Measurements from ENCODE around the gene GGA1. TPM values are rescaled to one million over a fixed set of nuclear protein-coding genes. Genes with fewer than 3 reads are reported as not detected.

GGA1 gene
- total and polyA plus RNA-seq, 10 of the 15 experiments (the other 5 are each of a cell fraction or from before 2014, with no cell fraction given) = 1.4 to 79.4 (median 44.4) TPM

DNA sequence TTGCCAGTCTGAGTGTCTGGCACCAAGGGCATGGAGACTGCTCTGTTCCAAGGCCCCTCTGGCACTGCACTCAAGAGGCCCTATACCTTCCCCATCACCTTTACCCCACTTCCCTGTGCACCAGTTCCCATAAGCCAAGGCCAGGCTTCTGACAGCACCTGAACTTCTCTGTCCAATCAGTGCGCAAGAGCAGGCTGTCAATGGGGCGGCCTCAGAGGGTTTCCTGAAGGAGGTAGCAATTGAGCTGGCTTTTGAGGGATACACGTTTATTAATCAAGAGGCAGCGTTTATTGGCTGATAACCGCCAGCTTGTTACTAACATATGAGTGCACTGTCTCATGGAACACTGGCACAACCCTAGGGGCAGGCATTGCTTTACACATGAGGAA lies 32.9 kb downstream of the GGA1 start:
- H3K4me3 ChIP-seq = peak overlapping the region; percentile 96; the same call in 1 of the 2 replicates
- 84% methylated on average over 5 of the region's 5 CpGs for WGBS (ENCODE audit: insufficient coverage, insufficient replicate concordance, low lambda C conversion rate, missing lambda C conversion rate)
- H3K9me3 ChIP-seq (replicated peaks; ENCODE audit: control insufficient read depth, insufficient read depth, low read length) = no peaks in the 10 kb centered on the region
- FAIRE-seq (no peak), ATAC-seq (no peak), DNase-seq (ENCODE audit: low read depth, low spot score) (no peak)
- H3K4me2 ChIP-seq (ENCODE audit: control insufficient read depth, insufficient read depth) = peak overlapping the region; percentile 79; the same call in 1 of the 2 replicates
- H2AFZ ChIP-seq (ENCODE audit: control insufficient read depth, low read depth, low read length) = no peak overlapping the region
- POLR2A ChIA-PET = interaction anchor here (0.6 to 6.0 kb wide), 7 partner anchors 18 to 1878 kb away, joined by 3 to 96 read pairs (median 4); partner anchors contain the start of genes GGA1, NOL12 and PDXP
- H3K27ac ChIP-seq (ENCODE audit: control insufficient read depth, insufficient read depth) = no peak overlapping the region
- H3K79me2 ChIP-seq (ENCODE audit: control insufficient read depth, insufficient read depth, low read length) = peaks cover 27% of the 10 kb centered on the region
- no peaks in the 10 kb centered on the region for H3K27me3 ChIP-seq (replicated peaks in 1 of 2; ENCODE audit: control insufficient read depth in 2 of 2, insufficient read depth in 2 of 2, low read length in 1 of 2)
- no peaks in the 10 kb centered on the region for H4K20me1 ChIP-seq (ENCODE audit: control insufficient read depth, insufficient read depth)
- no TSS peak for BruUV-seq (replicated peaks)
- CTCF ChIA-PET = interaction anchor here (1.8 to 15.9 kb wide), 8 partner anchors 8 to 222 kb away, joined by 5 to 396 read pairs (median 110); partner anchors contain the start of genes GGA1, LGALS1, NOL12 and PDXP
- H3K36me3 ChIP-seq (ENCODE audit: control insufficient read depth in 2 of 2, insufficient read depth in 2 of 2, low read length in 1 of 2) = peaks cover 9 to 19% of the 10 kb centered on the region in 2 experiments; a peak in 3 of 4 replicates
- no peak overlapping the region for H3K9ac ChIP-seq (ENCODE audit: control insufficient read depth, insufficient read depth, low read length)
- RAD21 ChIA-PET (ENCODE audit: unreplicated experiment) = interaction anchor here (1.1 to 10.1 kb wide), 7 partner anchors 8 to 45 kb away, joined by 3 to 173 read pairs (median 50); partner anchors contain the start of genes GGA1, LGALS1, NOL12 and PDXP
- intact Hi-C loops (cut with micrococcal nuclease; ENCODE audit: unreplicated experiment) (no loop called here), in situ Hi-C loops (cut with MboI) (no loop called here)
- TF ChIP-seq, protein P1, sequence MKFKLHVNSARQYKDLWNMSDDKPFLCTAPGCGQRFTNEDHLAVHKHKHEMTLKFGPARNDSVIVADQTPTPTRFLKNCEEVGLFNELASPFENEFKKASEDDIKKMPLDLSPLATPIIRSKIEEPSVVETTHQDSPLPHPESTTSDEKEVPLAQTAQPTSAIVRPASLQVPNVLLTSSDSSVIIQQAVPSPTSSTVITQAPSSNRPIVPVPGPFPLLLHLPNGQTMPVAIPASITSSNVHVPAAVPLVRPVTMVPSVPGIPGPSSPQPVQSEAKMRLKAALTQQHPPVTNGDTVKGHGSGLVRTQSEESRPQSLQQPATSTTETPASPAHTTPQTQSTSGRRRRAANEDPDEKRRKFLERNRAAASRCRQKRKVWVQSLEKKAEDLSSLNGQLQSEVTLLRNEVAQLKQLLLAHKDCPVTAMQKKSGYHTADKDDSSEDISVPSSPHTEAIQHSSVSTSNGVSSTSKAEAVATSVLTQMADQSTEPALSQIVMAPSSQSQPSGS (IDR thresholded peaks at IDR 0.05; ENCODE audit: low read length) = no peak
- TF ChIP-seq, protein P2, sequence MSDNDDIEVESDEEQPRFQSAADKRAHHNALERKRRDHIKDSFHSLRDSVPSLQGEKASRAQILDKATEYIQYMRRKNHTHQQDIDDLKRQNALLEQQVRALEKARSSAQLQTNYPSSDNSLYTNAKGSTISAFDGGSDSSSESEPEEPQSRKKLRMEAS (IDR thresholded peaks at IDR 0.05; ENCODE audit: low read depth, low read length) = no peak
- TF ChIP-seq REST (IDR thresholded peaks at IDR 0.05; ENCODE audit: low read depth, low read length) (no peak), TCF3 (IDR thresholded peaks at IDR 0.05; ENCODE audit: borderline replicate concordance, insufficient read depth, low read depth, low read length) (no peak)
- SMC1A ChIA-PET (ENCODE audit: uncharacterized antibody, unreplicated experiment) = interaction anchor here (0.7 to 8.6 kb wide), 10 partner anchors 9 to 51 kb away, joined by 3 to 108 read pairs (median 16); partner anchors contain the start of genes GGA1, LGALS1 and PDXP
- peaks cover 46% of the 10 kb centered on the region for H3K4me1 ChIP-seq (ENCODE audit: control insufficient read depth, insufficient read depth, low read length)

Measured in GM12878 (cell line).